ENCODE results near the gene XRN1. TPM values are rescaled to one million over a fixed set of nuclear protein-coding genes. Genes with fewer than 3 reads are reported as not detected.
"Not testable (repeated sequence)": the region's sequence is repeated elsewhere in the genome, so short reads cannot be mapped to it uniquely, and the experiment has no call there.

The XRN1 gene
- total and polyA plus RNA-seq, 2 donors from 2014 or later = 2.8 to 45.6 TPM

GRCh38 chr3:142417302-142417701 is 30.5 kb downstream of the XRN1 start:
- H3K9ac ChIP-seq (ENCODE audit: low read length in 3 of 3) = no peak overlapping the region
- peaks cover 5 to 36% (median 13%) of the 10 kb centered on the region in 3 donors for H3K36me3 ChIP-seq (ENCODE audit: control insufficient read depth in 2 of 3, insufficient read depth in 3 of 3, low read length in 3 of 3)
- H3K4me1 ChIP-seq (ENCODE audit: control insufficient read depth in 2 of 3, insufficient read depth in 2 of 3, low read depth in 1 of 3, low read length in 3 of 3) = no peaks in the 10 kb centered on the region
- H3K9me3 ChIP-seq (ENCODE audit: control insufficient read depth in 2 of 3, insufficient read depth in 1 of 3, low read length in 3 of 3) = no peaks in the 10 kb centered on the region
- intact Hi-C loops (cut with DNase I) = no loop called here
- FAIRE-seq (no peak), DNase-seq (no peak)
- H3K4me3 ChIP-seq (ENCODE audit: low read length in 3 of 3) = no peak overlapping the region
- H3K27ac ChIP-seq (ENCODE audit: low read depth in 2 of 2, low read length in 2 of 2) = no peak overlapping the region
- TF ChIP-seq, protein P1, sequence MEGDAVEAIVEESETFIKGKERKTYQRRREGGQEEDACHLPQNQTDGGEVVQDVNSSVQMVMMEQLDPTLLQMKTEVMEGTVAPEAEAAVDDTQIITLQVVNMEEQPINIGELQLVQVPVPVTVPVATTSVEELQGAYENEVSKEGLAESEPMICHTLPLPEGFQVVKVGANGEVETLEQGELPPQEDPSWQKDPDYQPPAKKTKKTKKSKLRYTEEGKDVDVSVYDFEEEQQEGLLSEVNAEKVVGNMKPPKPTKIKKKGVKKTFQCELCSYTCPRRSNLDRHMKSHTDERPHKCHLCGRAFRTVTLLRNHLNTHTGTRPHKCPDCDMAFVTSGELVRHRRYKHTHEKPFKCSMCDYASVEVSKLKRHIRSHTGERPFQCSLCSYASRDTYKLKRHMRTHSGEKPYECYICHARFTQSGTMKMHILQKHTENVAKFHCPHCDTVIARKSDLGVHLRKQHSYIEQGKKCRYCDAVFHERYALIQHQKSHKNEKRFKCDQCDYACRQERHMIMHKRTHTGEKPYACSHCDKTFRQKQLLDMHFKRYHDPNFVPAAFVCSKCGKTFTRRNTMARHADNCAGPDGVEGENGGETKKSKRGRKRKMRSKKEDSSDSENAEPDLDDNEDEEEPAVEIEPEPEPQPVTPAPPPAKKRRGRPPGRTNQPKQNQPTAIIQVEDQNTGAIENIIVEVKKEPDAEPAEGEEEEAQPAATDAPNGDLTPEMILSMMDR (IDR thresholded peaks at IDR 0.05; ENCODE audit: borderline replicate concordance, extremely low read depth, insufficient read depth) = no peak
- no peaks in the 10 kb centered on the region for H3K27me3 ChIP-seq (ENCODE audit: control insufficient read depth, insufficient read depth, low read length)

- H3K27me3 ChIP-seq (ENCODE audit: control insufficient read depth, insufficient read depth, low read length); H3K4me3 ChIP-seq (ENCODE audit: low read length in 3 of 3); FAIRE-seq; H3K27ac ChIP-seq (ENCODE audit: low read depth in 2 of 2, low read length in 2 of 2); H3K4me1 ChIP-seq (ENCODE audit: control insufficient read depth in 2 of 3, insufficient read depth in 2 of 3, low read depth in 1 of 3, low read length in 3 of 3); intact Hi-C loops (cut with DNase I); H3K9me3 ChIP-seq (ENCODE audit: control insufficient read depth in 2 of 3, insufficient read depth in 1 of 3, low read length in 3 of 3); H3K9ac ChIP-seq (ENCODE audit: low read length in 3 of 3); DNase-seq: not testable (repeated sequence)
- H3K36me3 ChIP-seq (ENCODE audit: control insufficient read depth in 2 of 3, insufficient read depth in 3 of 3, low read length in 3 of 3) = peaks cover 3 to 39% (median 16%) of the 10 kb centered on the region in 3 donors
Measured at GRCh38 chr3:142400537-142400936, 47.3 kb downstream of the XRN1 start.

- DNase-seq = no peak
- H3K9ac ChIP-seq (ENCODE audit: low read length in 3 of 3) = no peak overlapping the region
- intact Hi-C loops (cut with DNase I) = no loop called here
- H3K9me3 ChIP-seq (ENCODE audit: control insufficient read depth in 2 of 3, insufficient read depth in 1 of 3, low read length in 3 of 3) = no peaks in the 10 kb centered on the region
- H3K27ac ChIP-seq (ENCODE audit: low read depth in 2 of 2, low read length in 2 of 2) = no peak overlapping the region
- TF ChIP-seq, protein P1 (IDR thresholded peaks at IDR 0.05; ENCODE audit: borderline replicate concordance, extremely low read depth, insufficient read depth) = no peak
- no peaks in the 10 kb centered on the region for H3K27me3 ChIP-seq (ENCODE audit: control insufficient read depth, insufficient read depth, low read length)
- no peak for FAIRE-seq
- H3K4me3 ChIP-seq (ENCODE audit: low read length in 3 of 3) = no peak overlapping the region
- no peaks in the 10 kb centered on the region for H3K4me1 ChIP-seq (ENCODE audit: control insufficient read depth in 2 of 3, insufficient read depth in 2 of 3, low read depth in 1 of 3, low read length in 3 of 3)
- H3K36me3 ChIP-seq (ENCODE audit: control insufficient read depth in 2 of 3, insufficient read depth in 3 of 3, low read length in 3 of 3) = peaks cover 9 to 36% (median 22%) of the 10 kb centered on the region in 3 donors
Measured at GRCh38 chr3:142394921-142395622, 52.8 kb downstream of the XRN1 start.

DNA sequence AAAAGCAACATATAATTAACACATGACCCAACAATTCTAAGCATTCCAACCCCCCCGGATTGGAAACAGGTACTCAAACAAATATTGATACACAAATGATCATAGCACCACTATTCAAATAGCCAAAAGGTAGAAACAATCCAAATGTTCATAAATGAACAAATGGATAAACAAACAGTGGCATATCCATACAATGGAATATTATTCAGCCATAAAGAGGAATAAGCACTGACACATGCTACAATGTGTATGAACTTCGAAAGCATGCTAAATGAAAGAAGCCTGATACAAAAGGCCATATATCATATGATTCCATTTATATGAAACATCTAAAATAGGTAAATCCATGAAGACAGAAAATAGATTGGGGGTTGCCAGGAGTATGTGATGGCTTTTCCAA is 62.8 kb downstream of the XRN1 start:
- H3K27ac ChIP-seq (ENCODE audit: low read depth in 2 of 2, low read length in 2 of 2) = no peak overlapping the region
- H3K4me1 ChIP-seq (ENCODE audit: control insufficient read depth in 2 of 3, insufficient read depth in 2 of 3, low read depth in 1 of 3, low read length in 3 of 3) = no peaks in the 10 kb centered on the region
- intact Hi-C loops (cut with DNase I) = no loop called here
- TF ChIP-seq, protein P1 (IDR thresholded peaks at IDR 0.05; ENCODE audit: borderline replicate concordance, extremely low read depth, insufficient read depth) = no peak
- H3K9me3 ChIP-seq (ENCODE audit: control insufficient read depth in 2 of 3, insufficient read depth in 1 of 3, low read length in 3 of 3) = peaks cover 0 to 4% (median 0%) of the 10 kb centered on the region in 3 donors
- no peaks in the 10 kb centered on the region for H3K27me3 ChIP-seq (ENCODE audit: control insufficient read depth, insufficient read depth, low read length)
- no peak for FAIRE-seq
- no peak for DNase-seq
- H3K9ac ChIP-seq (ENCODE audit: low read length in 3 of 3) = no peak overlapping the region
- H3K4me3 ChIP-seq (ENCODE audit: low read length in 3 of 3) = no peak overlapping the region
- H3K36me3 ChIP-seq (ENCODE audit: control insufficient read depth in 2 of 3, insufficient read depth in 3 of 3, low read length in 3 of 3) = peaks cover 3 to 36% (median 13%) of the 10 kb centered on the region in 3 donors
